Esophagus squamous epithelium (tissue), 5 donors: Measurements from ENCODE around the gene DAPK1. TPM values are rescaled to one million over a fixed set of nuclear protein-coding genes. Genes with fewer than 3 reads are reported as not detected.

Source experiments
- DNase-seq: peaks from one replicate; lab custom pipeline; 2025; lab: John Stamatoyannopoulos, UW
- H3K27ac ChIP-seq, 4 donors: fragments of 200-600 bp; sonication (generic); one replicate each; pipeline ENCODE4 v1.5.1; 2016 to 2019; ENCODE audit warnings: mild to moderate bottlenecking in 1 of 4
- H3K27me3 ChIP-seq, 4 donors: fragments of 200-600 bp; sonication (generic); 1 replicate in 3 of 4; 2 replicates in 1 of 4; pipeline versions ENCODE4 v1.5.1 to v1.6.0; 2017 to 2021; ENCODE audit warnings: antibody characterized with exemption in 1 of 4
- H3K36me3 ChIP-seq, 3 donors: fragments of 200-600 bp; sonication (generic); one replicate each; pipeline ENCODE4 v1.5.1; 2016 to 2019
- H3K4me1 ChIP-seq, 3 donors: fragments of 200-600 bp; sonication (generic); one replicate each; pipeline ENCODE4 v1.5.1; 2017 to 2019
- H3K4me3 ChIP-seq, 4 donors: fragments of 200-600 bp; sonication (generic); 1 replicate in 3 of 4; 2 replicates in 1 of 4; pipeline ENCODE4 v1.5.1; 2016 to 2019; ENCODE audit warnings: mild to moderate bottlenecking in 2 of 4, moderate library complexity in 1 of 4
- H3K9me3 ChIP-seq, 3 donors: fragments of 200-600 bp; sonication (generic); one replicate each; pipeline ENCODE4 v1.5.1; 2016 to 2019
- POLR2A ChIP-seq, 4 donors: fragments of 450-650 bp; IDR thresholded peaks; one replicate each; pipeline ENCODE4 v1.6.1; 2017; ENCODE audit warnings: antibody characterized with exemption in 4 of 4, mild to moderate bottlenecking in 4 of 4, moderate library complexity in 3 of 4
- WGBS, 2 donors: methylation state at CpG; one replicate each; pipeline ENCODE4 v1.1.5; 2018; 5-methylcytosine and 5-hydroxymethylcytosine counted together
- intact Hi-C: fragments of 100-400 bp; cut with DNase I; formaldehyde crosslinking; loops from one replicate; pipeline ENCODE4 v1.15.0; 2022
- total RNA-seq, 4 donors: library from RNA; depleted of rRNA; stranded (reverse); fragments of >200 nt; gene quantifications; one replicate each; pipeline ENCODE4 v1.1.0, GENCODE V29; 2016
- TF ChIP-seq, protein P1 (sequence below), 6 experiments: fragments of 450-650 bp in 4 of 6; fragments of 200-600 bp in 2 of 6; sonication (generic) in 2 of 6; IDR thresholded peaks; one replicate each; pipeline ENCODE4 v1.5.1; 2016 to 2019; ENCODE audit warnings: antibody characterized with exemption in 6 of 6, mild to moderate bottlenecking in 4 of 6, moderate library complexity in 4 of 6
- donor health status: DM: yes; HTN: yes; CAD: no.

The DAPK1 gene
- total RNA-seq, 4 donors from 2014 or later: 2.2 to 14.5 (median 5.5) TPM

DNA sequence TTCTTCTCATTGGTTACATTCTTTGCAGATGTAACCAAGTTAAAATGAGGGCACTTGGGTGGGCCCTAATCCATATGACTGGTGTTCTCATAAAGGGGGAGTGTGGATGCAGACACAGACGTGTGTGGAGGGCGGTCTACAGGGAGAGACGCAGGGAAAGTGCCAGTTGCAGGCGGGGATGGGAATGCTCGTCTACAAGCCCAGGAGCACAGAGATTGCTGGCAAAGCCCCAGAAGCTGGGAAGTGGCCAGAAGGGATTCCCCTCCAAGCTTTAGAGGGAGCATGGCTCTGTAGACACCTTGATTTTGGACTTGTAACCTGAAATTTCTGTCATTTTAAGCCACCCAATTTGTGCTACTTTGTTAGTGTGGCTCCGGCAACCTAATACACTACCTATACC is 131.4 kb downstream of the DAPK1 start:
- Histone ChIP-seq H3K36me3 (no peaks in the 10 kb centered on the region), H3K27ac (no peak overlapping the region), H3K9me3 (no peaks in the 10 kb centered on the region), H3K27me3 (no peaks in the 10 kb centered on the region), H3K4me3 (no peak overlapping the region), H3K4me1 (no peaks in the 10 kb centered on the region)
- 79 to 81% methylated on average over 5 to 6 of the region's 6 CpGs for WGBS, 2 donors
- intact Hi-C loops: no loop called here
- no peak for DNase-seq
- TF ChIP-seq, protein P1, sequence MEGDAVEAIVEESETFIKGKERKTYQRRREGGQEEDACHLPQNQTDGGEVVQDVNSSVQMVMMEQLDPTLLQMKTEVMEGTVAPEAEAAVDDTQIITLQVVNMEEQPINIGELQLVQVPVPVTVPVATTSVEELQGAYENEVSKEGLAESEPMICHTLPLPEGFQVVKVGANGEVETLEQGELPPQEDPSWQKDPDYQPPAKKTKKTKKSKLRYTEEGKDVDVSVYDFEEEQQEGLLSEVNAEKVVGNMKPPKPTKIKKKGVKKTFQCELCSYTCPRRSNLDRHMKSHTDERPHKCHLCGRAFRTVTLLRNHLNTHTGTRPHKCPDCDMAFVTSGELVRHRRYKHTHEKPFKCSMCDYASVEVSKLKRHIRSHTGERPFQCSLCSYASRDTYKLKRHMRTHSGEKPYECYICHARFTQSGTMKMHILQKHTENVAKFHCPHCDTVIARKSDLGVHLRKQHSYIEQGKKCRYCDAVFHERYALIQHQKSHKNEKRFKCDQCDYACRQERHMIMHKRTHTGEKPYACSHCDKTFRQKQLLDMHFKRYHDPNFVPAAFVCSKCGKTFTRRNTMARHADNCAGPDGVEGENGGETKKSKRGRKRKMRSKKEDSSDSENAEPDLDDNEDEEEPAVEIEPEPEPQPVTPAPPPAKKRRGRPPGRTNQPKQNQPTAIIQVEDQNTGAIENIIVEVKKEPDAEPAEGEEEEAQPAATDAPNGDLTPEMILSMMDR (IDR thresholded peaks at IDR 0.05): no peak
- no peak for TF ChIP-seq POLR2A (IDR thresholded peaks at IDR 0.05)

DNA sequence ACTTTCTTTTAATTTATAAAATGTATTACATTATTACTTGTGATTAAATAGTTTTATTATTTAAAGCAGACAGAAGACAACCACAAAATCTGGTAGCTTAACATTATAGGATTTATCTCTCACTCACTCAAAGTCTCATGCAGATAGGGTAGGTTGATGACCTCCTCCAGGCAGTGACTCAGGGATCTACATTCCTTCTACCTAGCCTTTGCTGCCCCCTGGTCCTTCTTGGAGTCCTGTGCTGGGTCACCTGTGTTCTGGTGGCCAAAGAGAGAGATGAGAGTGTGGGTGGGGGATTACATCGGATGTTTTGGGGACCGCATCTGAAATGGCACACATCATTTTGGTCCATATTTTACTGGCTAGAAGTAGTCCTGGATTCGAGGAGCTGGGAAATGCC is 132.6 kb downstream of the DAPK1 start:
- no peak for DNase-seq
- Histone ChIP-seq H3K4me3 (no peak overlapping the region), H3K36me3 (no peaks in the 10 kb centered on the region), H3K27me3 (no peaks in the 10 kb centered on the region), H3K27ac (no peak overlapping the region), H3K9me3 (no peaks in the 10 kb centered on the region), H3K4me1 (no peaks in the 10 kb centered on the region)
- intact Hi-C loops: no loop called here
- WGBS, 2 donors: 66 to 100% methylated on average over 2 to 3 of the region's 3 CpGs
- no peak for TF ChIP-seq POLR2A (IDR thresholded peaks at IDR 0.05)
- TF ChIP-seq, protein P1 (IDR thresholded peaks at IDR 0.05): no peak

DNA sequence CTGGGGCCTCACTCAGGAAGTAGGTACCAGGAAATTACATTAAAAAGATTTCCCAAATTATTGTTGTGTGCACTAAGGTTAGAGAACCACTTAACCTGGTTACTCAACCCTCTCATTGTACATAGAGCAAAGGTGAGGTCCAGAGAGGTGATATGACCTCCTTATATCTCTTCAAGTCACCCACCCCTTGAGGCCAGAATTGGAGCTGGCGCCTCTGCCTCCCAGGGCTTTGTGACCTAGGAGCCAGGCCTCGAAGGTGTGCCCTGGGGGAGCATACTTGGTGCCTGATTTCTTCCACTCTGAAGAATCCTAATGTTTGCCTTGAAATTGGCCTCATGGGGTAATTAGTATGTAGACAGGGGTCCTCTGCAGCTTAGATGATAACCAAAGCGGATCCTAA is 133.2 kb downstream of the DAPK1 start:
- no peak overlapping the region for H3K4me3 ChIP-seq
- H3K4me1 ChIP-seq: no peaks in the 10 kb centered on the region
- no peaks in the 10 kb centered on the region for H3K27me3 ChIP-seq
- TF ChIP-seq, protein P1 (IDR thresholded peaks at IDR 0.05): no peak
- no peak for TF ChIP-seq POLR2A (IDR thresholded peaks at IDR 0.05)
- WGBS, 2 donors: 74 to 100% methylated on average over 1 to 3 of the region's 3 CpGs
- DNase-seq: no peak
- intact Hi-C loops: no loop called here
- no peaks in the 10 kb centered on the region for H3K36me3 ChIP-seq
- no peaks in the 10 kb centered on the region for H3K9me3 ChIP-seq
- H3K27ac ChIP-seq: no peak overlapping the region

DNA sequence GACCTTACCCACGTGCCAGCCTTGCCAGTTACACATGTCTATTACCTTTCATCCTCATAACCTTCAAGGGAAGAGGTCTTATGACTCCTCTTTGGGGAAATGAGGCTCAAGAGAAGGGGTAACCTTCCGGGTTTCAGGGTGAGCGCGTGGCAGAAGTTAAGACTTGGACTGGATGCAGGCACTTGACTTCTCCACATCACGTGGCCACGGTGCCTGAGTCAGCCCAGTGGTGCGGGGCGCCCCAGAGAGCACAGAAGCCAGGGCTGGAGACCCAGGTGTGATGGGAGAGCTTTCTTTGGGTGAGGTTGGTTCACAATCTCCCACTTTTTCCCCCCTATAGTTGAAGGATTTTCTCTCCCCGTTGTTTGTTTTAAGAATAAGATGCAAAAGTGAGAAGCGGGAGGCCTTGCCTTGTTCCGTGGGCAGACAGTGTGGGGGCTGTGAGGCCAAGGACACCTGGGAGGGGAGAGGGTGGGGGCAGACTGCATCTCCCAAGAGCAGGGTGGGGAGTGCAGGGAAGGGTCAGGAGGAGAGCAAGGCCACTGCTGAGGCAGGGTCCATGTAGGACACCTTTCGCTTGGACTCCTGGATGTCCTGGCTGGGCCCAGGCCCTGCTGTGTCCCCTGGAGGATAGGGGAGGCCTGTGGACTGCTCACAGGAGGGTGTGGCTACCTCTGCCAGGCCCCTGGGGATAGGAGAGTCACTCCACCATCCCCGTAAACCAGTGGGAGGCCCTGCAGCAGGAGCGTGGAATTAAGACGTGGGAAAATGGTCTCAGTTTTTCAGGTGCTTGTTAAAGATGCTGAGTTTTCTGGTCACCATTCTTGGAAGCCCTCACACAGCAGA is 138.2 kb downstream of the DAPK1 start:
- WGBS, 2 donors: 90 to 93% methylated on average over 6 to 15 of the region's 15 CpGs
- Histone ChIP-seq H3K27me3 (no peaks in the 10 kb centered on the region), H3K4me3 (no peak overlapping the region), H3K27ac (no peak overlapping the region), H3K9me3 (no peaks in the 10 kb centered on the region), H3K4me1 (peaks cover 0 to 15% (median 6%) of the 10 kb centered on the region in 3 donors), H3K36me3 (no peaks in the 10 kb centered on the region)
- TF ChIP-seq, protein P1 (IDR thresholded peaks at IDR 0.05): no peak
- no peak for TF ChIP-seq POLR2A (IDR thresholded peaks at IDR 0.05)
- intact Hi-C loops: no loop called here
- DNase-seq: no peak

DNA sequence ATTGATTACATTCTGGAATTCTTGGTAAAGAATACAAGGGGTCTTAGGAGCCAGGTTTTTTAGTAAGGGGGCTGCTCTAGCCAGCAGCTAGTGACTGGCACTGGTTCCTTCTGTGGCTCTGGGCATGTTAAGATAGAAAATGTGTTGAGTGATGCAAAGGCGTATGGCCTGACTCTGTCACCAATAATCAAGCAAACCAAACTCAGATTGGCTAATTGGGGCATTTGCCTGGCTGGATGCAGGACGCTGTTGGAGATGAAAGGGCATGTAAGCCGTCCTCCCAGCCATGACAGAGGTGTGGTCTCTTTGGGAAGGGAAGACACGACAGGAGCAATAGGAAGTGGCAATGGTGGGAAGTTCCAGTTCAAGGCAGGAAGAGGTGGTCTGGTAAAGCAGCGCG is 140.6 kb downstream of the DAPK1 start:
- Histone ChIP-seq H3K9me3 (no peaks in the 10 kb centered on the region), H3K36me3 (no peaks in the 10 kb centered on the region), H3K27ac (no peak overlapping the region), H3K4me3 (no peak overlapping the region), H3K27me3 (no peaks in the 10 kb centered on the region), H3K4me1 (peaks cover 0 to 15% (median 6%) of the 10 kb centered on the region in 3 donors)
- DNase-seq: no peak
- intact Hi-C loops: no loop called here
- WGBS, 2 donors: 82 to 88% methylated on average over 6 of the region's 6 CpGs
- TF ChIP-seq, protein P1 (IDR thresholded peaks at IDR 0.05): no peak
- TF ChIP-seq POLR2A (IDR thresholded peaks at IDR 0.05): no peak
